Right lobe of liver (tissue), 6 donors: ENCODE results near the gene FILIP1L. TPM values are rescaled to one million over a fixed set of nuclear protein-coding genes. Genes with fewer than 3 reads are reported as not detected.

Source experiments
- ATAC-seq, 4 donors: fragments of 200-7000 bp; cut with Tn5 transposase; one replicate each; pipeline ENCODE4 v1.9.1; 2020; ENCODE audit warnings: mild to moderate bottlenecking in 4 of 4, moderate library complexity in 4 of 4
- DNase-seq, 3 donors: peaks; one replicate each; pipeline ENCODE4 v3.0.0-alpha.2; 2020
- H3K27ac ChIP-seq, 3 donors: fragments of 200-600 bp; one replicate each; pipeline ENCODE4 v1.8.0; 2022
- H3K27me3 ChIP-seq, 2 donors: fragments of 200-600 bp; one replicate each; pipeline ENCODE4 v1.8.0; 2022
- H3K36me3 ChIP-seq, 4 donors: fragments of 200-600 bp; sonication (generic) in 1 of 4; one replicate each; pipeline versions ENCODE4 v1.5.1 to v1.8.0; 2017 to 2022; ENCODE audit warnings: control low read depth in 1 of 4
- H3K4me1 ChIP-seq, 4 donors: fragments of 200-600 bp; sonication (generic) in 1 of 4; one replicate each; pipeline versions ENCODE4 v1.5.1 to v1.8.0; 2017 to 2022; ENCODE audit warnings: control low read depth in 1 of 4
- H3K4me3 ChIP-seq, 3 donors: fragments of 200-600 bp; one replicate each; pipeline ENCODE4 v1.8.0; 2022
- H3K9me3 ChIP-seq, 4 donors: fragments of 200-600 bp; sonication (generic) in 1 of 4; one replicate each; pipeline versions ENCODE4 v1.5.1 to v1.8.0; 2017 to 2022; ENCODE audit warnings: control low read depth in 1 of 4
- CTCF ChIP-seq, 4 donors: fragments of 200-600 bp in 3 of 4; fragments of 450-650 bp in 1 of 4; IDR thresholded peaks; one replicate each; pipeline versions ENCODE4 v1.5.1 to v1.8.0; 2016 to 2022; ENCODE audit warnings: antibody characterized with exemption in 4 of 4, mild to moderate bottlenecking in 2 of 4
- POLR2A ChIP-seq: fragments of 450-650 bp; IDR thresholded peaks from one replicate; pipeline ENCODE4 v1.6.1; 2017; ENCODE audit warnings: antibody characterized with exemption, mild to moderate bottlenecking
- WGBS: methylation state at CpG from one replicate; pipeline ENCODE4 v1.1.6; 2018; ENCODE audit warnings: low coverage, low lambda C conversion rate; ENCODE audit not compliant: insufficient coverage; ENCODE audit errors: missing lambda C conversion rate; 5-methylcytosine and 5-hydroxymethylcytosine counted together
- intact Hi-C, 2 donors: fragments of 100-400 bp; cut with DNase I; formaldehyde crosslinking; loops; one replicate each; pipeline versions ENCODE4 v1.11.2 to v1.14.1; 2022
- total RNA-seq, 6 experiments: library from RNA; depleted of rRNA in 2 of 6; stranded (reverse); fragments of >200 nt in 2 of 6; fragmentation: NEBNext Ultra II Directional in 3 of 6; extraction: Animal tissue kit (Norgen Biotek cat#: 25700) in 3 of 6; gene quantifications; one replicate each; pipeline versions ENCODE4 v1.1.0 to v1.2.4, GENCODE V29; 2016 to 2023
- donor health status: DM: no; HTN: yes; CAD: no.
- donor health status: DM: no; HTN: no; CAD: no.
- donor health status: DM: no; HTN: no; CAD: no.
- donor health status: DM: no; HTN: yes; CAD: no.
- donor health status: DM: no; HTN: yes; CAD: no.

FILIP1L gene
- total RNA-seq, 6 experiments from 2014 or later, result 0.97 to 10.8 (median 3.6) TPM

- ATAC-seq (no peak), DNase-seq (no peak)
- no peaks in the 10 kb centered on the region for H3K4me1 ChIP-seq
- H3K4me3 ChIP-seq, result no peak overlapping the region
- no peaks in the 10 kb centered on the region for H3K27me3 ChIP-seq
- WGBS, result 100% methylated on average over 2 of the region's 2 CpGs
- H3K36me3 ChIP-seq, result no peaks in the 10 kb centered on the region
- H3K9me3 ChIP-seq, result no peaks in the 10 kb centered on the region
- TF ChIP-seq CTCF (IDR thresholded peaks at IDR 0.05) (no peak), POLR2A (no peak)
- intact Hi-C loops, result no loop called here
- H3K27ac ChIP-seq, result no peak overlapping the region
These were observed 235.0 kb downstream of the FILIP1L start for GRCh38 chr3:99879275-99879674.

- DNase-seq (no peak), ATAC-seq (peak in 1 of 4 donors; percentile 48)
- no peak overlapping the region for H3K4me3 ChIP-seq
- WGBS, result 88% methylated on average over 1 of the region's 1 CpG
- H3K36me3 ChIP-seq, result no peaks in the 10 kb centered on the region
- H3K4me1 ChIP-seq, result no peaks in the 10 kb centered on the region
- TF ChIP-seq POLR2A, result no peak
- no peak for TF ChIP-seq CTCF (IDR thresholded peaks at IDR 0.05)
- no peak overlapping the region for H3K27ac ChIP-seq
- H3K9me3 ChIP-seq, result no peaks in the 10 kb centered on the region
- intact Hi-C loops, result no loop called here
- no peaks in the 10 kb centered on the region for H3K27me3 ChIP-seq
These were observed 236.3 kb downstream of the FILIP1L start for GRCh38 chr3:99878005-99878404.

- intact Hi-C loops, result no loop called here
These were observed 237.2 kb downstream of the FILIP1L start for GRCh38 chr3:99877031-99877579.

GRCh38 chr3:99875929-99876841 lies 238.1 kb downstream of the FILIP1L start:
- TF ChIP-seq CTCF (IDR thresholded peaks at IDR 0.05) (no peak), POLR2A (peak; percentile 84)
- intact Hi-C loops, result no loop called here
- no peaks in the 10 kb centered on the region for H3K36me3 ChIP-seq
- 11% methylated on average over 18 of the region's 63 CpGs for WGBS
- peak overlapping the region; percentile 62 to 65 (median 62) for H3K4me3 ChIP-seq
- peak overlapping the region; percentile 74 to 88 (median 77) for H3K27ac ChIP-seq
- DNase-seq (peak; percentile 78 to 85 (median 83)), ATAC-seq (peak; percentile 94 to 98 (median 97))
- peaks cover 0 to 8% (median under 1%) of the 10 kb centered on the region in 4 donors for H3K4me1 ChIP-seq
- H3K27me3 ChIP-seq, result no peaks in the 10 kb centered on the region
- H3K9me3 ChIP-seq, result no peaks in the 10 kb centered on the region

More at GRCh38 chr3:99877031-99877579, 237.2 kb downstream of the FILIP1L start:
- no peaks in the 10 kb centered on the region for H3K4me1 ChIP-seq
- 76% methylated on average over 4 of the region's 4 CpGs for WGBS
- DNase-seq, result no peak
- H3K27me3 ChIP-seq, result no peaks in the 10 kb centered on the region
- peak overlapping the region in 1 of 3 donors; percentile 74 for H3K27ac ChIP-seq
- no peak for TF ChIP-seq POLR2A
- no peak for TF ChIP-seq CTCF (IDR thresholded peaks at IDR 0.05)
- H3K4me3 ChIP-seq, result peak overlapping the region in 1 of 3 donors; percentile 62
- no peaks in the 10 kb centered on the region for H3K9me3 ChIP-seq
- ATAC-seq, result no peak
- no peaks in the 10 kb centered on the region for H3K36me3 ChIP-seq
